ENCODE results near the gene MAP7D1.
"Not testable (repeated sequence)": the region's sequence is repeated elsewhere in the genome, so short reads cannot be mapped to it uniquely, and the experiment has no call there.

Gene MAP7D1

DNA sequence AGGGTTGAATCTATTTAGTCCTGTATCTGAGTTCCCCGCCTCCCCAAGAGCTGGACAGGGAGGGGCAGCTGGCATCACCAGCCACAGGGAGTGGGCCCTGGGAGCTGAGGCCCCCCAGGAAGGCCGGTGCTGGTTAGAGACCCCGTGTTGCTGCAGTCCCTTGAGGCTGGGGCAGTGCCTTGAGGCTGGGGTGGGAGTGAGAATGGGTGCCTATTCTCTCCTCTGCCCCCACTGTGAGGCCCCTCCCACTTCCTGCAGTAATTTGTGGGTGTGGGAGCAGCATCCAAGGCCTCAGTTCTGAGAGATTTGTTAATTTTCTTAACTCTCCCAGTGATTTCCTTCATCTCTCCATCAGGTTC is 4.1 kb upstream of the MAP7D1 start:
- peak in 1 of 3 experiments; percentile 45 for DNase-seq (ENCODE audit: low read depth in 3 of 3)

DNA sequence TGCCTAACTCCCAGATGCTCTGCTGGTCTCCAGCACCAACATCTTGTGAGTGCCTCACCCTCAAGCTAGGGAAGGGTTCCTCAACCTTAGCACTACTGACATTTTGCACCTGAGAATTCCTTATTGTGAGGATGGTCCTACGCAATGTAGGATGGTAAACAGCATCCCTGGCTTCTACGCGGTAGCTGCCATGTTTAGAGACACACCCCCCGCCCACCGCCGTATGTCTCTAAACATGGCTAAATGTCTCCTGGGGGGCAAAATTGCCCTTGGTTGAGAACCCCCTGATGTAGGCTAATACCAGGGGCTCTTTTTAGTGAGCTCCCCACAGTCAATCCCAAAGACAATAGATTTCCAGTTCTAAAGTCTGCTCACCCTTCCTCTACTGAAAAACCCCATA is 2.5 kb upstream of the MAP7D1 start:
- DNase-seq (ENCODE audit: low read depth in 3 of 3), result no peak

DNA sequence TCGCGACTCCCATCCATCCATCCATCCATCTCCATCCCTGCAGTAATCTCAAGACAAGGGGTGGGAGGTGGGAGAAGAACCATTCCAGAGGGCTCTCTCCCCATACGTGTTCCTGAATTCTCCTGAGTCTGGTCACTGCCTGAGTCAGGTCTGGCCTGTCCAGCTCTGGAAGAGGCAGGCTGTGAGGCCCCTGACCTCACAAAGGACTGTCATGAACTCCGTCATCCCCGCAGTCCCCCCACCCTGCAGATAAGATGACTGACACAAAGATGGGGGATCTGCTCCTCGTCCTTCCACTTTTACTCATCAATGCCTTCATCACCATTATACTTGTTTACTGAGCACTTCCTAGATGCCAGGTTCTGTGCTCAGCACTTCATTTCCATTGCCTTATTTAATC is 1.6 kb upstream of the MAP7D1 start:
- no peak for DNase-seq (ENCODE audit: low read depth in 3 of 3)

DNA sequence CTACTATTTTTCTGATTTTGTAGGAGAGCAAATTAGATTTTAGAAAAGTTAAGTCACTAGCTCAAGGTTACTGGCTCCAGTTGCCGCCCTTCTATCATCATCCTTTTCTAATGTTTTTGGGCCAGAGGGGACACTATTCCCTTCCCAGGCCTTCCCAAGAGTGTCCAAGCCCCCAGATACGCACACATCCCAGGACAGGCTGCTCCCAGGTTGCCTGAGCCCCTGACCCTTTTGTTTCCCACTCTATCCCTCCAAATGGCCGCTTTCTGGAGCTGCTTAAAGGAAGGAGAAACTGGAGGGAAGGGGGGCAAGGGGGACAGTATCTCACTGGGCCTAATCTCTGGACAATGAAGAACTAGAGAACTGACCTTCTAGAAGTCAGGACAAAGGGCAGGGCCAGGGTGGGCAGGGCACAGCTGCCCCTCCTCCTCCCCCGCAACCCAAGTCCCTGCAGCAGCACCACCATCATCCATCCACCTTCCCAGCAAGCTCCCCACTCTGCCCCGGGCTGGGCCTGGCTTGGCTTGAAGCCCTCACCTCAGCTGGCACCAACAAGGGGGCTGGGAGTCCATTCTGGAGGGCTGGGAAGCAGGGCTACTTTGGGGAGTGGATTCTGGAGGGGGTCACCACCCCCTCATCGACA is 1.1 kb upstream of the MAP7D1 start:
- DNase-seq (ENCODE audit: low read depth in 3 of 3), result no peak

DNA sequence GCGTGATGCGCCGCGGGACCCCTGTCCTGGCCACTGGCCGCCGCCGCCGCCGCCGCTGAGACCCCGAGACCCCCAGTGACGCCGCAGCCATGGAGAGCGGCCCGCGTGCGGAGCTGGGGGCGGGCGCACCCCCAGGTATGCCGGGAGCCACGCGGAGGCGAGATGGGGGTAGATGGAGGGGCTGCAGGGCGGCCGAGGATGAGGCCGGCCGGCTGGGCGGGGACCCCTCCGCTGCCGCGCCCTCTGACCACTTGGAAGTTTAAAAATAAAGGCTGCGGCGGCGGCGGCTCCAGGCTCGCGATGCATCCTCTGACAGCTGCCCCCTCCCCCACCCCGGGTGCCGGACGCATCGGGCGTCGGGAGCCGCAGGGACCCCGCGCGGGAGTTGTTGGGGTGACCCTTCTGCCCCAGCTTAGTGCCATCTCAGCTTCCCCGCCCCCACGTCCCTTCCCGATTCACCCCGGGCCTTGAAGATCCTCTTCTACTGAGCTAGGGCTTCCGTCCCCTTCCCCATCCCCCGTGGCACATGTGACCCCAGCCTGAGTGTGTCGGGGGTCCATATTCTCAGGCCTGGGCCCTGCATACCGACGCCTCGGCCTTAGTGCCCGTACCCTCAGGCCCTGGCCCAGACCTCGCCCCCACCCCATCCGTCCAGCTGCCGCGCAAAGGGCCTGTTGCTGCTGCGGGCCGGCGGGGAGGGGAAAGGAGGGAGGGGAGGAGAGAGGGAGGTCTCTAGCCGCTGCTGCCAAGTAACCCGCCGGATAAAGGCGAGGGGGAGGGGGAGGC is 562 bp downstream of the MAP7D1 start:
- peak; percentile 32 to 47 (median 45) for DNase-seq (ENCODE audit: low read depth in 3 of 3)

DNA sequence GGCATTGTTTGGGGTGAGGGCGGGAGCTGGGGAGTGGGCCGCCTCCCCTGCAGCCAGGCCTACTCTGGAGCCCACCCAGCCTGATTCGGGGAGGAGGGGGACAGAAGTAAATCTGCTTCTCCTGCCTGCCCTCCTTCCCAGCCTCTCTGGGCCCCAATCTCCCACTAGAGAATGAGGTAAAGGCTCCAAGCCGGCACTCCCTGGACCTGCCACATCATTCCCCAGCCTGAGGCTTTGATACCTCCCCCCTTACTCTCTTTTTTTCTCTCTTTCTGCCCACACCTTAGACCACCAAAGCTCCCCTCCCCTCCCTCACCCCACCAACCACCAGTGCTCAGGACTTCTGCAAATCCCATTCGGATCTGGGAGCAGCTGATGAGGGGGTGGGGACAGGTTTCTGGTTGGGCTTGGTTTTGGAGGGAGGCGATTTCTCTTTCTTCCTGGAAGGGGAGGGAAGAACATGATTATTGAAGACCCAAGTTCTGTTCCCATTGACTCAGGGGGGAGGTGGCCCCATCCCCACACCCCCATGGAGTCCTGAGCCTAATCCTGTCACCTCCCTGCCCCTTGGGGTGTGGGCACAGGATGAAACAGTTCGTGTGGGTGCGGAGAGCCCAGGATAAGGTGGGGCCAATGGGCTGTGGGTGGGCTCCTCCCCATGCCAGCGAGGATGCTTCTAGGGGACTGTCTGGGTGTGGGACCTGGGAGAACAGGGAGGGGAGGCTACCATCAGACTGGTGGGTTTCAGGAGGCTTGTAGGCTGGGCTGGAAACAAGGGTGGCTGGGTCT is 1.3 kb downstream of the MAP7D1 start:
- DNase-seq (ENCODE audit: low read depth in 3 of 3), result no peak

DNA sequence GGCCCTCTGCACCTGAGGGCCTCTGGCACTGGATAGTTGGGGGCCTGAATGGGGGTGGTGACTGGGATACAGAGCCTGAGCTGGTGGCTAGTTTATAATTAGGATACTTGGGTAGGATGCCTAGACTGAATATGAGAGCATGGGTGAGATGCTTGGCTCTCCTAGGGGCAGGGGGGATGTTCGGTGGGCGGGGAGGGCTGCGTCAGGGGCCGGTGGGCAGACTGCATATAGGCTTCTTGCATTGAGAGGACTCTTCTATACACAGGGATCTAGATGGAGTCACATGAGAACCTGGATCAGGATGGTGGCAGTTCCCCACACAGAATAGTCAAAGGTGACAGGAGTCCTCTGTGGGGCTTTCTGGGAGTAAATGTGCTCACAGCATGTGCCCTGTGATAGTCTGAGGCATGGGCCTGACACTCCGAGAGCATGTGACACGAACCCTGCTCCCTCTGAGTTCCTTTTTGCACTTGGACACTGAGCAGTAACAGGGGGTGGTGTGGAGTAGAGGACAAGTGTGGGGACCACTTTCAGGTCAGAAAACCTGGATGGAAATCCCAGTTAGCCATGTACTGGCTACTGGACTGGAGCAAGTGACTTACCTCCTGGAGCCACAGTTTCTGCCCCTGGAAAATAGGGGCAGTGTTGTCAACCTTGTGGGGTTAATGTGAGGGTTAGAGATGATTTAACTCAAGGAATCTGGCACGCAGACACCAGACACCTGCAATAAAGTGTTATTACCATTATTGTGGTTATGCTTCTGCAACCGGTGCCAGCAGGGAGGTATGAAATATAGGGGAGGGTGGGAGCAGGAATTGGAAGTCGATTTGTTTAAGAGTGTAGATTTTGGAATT is 2.2 kb downstream of the MAP7D1 start:
- DNase-seq (ENCODE audit: low read depth in 3 of 3), result no peak

DNA sequence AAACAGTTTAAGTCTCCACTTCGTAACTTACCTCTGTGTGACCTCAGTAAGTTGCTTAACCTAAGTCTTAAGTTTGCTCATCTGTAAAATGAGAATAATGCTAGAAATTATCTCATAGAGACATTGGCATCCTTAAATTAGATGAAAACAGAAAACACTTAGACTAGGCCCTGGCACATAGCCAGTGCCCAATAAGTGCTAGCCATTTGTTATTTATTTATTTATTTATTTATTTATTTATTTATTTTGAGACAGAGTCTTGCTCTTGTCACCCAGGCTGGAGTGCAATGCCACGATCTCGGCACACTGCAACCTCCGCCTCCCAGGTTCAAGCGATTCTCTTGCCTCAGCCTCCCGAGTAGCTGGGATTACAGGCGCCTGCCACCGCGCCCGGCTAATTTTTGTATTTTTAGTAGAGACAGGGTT is 2.9 kb downstream of the MAP7D1 start:
- DNase-seq (ENCODE audit: low read depth in 3 of 3), result not testable (repeated sequence)

DNA sequence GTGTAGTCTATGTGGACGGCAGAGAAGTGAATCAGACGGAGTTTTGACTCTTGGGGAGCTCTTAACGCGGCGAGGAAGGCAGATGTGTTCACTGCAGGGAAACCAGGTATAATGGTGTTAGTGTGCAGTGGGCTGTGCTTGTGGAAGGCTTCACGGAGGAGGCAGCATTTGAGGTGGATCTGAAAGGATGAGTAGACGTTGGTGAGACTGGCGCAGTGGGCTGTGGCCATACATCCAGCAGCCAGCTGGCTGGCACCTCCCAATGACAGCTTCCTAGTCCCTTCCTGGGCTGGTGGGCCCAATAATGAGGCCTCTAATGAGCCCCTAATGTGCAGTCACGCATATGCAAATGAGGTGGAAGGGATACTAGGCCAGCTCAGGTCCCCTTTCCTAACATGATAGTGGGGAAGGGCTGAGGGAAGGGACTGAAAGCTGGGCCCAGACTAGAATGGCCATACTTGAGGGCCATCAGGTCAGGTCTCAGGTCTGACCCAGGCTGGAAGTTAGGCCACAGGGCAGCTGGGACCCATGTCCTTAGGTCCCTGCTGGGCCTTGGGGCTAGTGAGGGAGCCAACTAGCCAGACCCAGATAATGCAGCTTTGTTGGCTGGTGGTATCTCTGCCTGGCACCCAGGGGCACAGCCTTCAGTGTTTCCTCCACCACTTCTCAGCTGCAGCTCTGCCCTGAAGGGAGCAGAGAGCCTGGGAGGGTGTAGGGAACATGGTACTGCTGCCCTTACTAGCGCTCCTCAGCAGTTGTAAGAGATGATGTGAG is 3.8 kb downstream of the MAP7D1 start:
- DNase-seq (ENCODE audit: low read depth in 3 of 3), result no peak

DNA sequence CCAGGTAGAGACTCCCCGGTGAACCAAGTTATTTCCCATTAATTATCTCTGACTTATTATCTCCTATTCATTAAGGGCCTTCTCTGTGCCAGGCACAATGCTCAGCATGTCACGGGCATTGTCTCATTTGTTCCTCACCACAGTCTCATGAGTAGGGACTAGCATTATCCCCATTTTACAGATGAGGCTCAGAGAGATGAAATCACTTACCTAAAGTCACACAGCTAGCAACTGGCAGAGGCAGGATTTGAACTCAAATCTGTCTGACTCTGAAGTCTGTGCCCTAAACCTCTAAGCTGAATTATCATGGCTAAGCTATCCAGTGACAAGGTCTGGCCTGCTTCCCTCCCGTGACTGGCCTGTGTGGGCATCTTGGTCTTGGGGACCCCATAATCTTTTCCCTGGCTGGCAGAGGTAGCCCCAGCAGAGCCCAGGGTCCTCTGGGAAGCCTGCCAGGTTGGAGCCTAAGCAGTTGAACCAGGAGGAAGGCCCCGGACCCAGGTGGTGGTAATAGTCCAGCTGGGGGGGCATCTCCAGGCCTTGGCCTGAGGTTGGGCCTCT is 4.5 kb downstream of the MAP7D1 start:
- no peak for DNase-seq (ENCODE audit: low read depth in 3 of 3)

DNA sequence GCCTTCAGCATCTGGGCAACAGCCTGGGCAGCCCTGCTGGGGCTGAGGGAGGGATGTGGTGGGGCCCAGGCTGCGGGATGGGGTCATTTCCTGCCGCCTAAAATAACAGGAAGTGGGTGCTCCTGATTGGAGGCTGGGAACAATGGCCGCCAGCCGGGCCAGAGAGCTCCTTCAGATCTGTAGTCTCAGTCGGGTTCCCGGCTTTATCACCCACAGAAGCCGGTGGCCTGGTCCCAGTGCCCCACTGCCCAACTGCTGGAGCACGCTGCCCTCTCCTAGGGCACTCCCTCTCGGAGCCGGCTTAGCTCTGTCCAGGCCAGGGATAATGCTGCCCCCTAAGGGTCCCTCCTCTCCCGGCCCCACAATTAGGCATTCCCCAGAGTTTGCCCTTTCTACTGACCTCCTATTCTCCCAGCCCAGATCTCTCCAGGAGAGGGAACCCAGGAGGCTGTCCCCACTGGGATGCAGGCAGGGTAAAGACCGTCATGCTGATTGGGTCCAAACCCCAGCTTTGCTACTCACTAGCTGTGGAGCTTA is 5.1 kb downstream of the MAP7D1 start:
- no peak for DNase-seq (ENCODE audit: low read depth in 3 of 3)

DNA sequence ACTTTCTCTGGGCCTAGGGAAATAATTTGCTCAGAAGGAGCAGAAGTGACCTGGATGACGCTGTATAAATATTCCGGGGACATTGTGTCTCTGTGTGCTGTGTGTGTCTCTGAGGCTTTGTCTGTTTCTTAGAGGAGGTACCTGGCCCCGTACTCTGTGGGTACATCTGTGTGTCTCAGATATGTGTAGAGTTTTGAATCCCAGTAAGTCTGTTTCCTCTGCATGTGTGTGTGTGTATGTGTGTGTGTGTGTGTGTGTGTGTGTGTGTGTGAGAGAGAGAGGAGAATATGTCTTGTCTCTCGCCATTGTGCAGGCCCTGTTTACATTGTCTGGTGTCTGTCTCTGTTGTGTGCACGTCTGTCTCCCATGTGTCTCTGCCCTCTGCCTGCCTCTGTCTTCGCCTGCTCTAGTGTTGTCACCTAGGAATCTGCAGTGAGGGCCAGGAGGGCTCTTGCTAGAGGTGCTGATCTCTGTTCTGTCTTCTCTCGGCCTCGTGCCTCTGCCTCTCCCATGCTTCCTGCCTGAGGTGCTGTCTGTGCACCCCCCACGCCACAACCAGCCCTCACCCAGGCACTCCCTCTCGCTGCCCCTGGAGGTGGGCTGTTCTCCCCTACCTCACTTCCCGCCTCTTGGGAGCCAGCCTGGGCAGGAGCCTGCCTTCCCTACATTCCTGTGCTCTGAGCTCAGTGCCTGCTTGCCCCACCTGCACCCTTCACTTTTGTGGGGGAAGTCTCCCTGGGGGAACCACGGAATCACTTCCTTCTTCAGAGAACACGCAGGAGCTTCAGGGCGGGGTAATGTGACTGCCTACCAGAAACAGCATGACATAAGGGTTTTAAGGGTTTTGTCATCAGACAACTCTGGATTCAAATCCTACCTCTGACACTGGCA is 5.9 kb downstream of the MAP7D1 start:
- no peak for DNase-seq (ENCODE audit: low read depth in 3 of 3)

DNA sequence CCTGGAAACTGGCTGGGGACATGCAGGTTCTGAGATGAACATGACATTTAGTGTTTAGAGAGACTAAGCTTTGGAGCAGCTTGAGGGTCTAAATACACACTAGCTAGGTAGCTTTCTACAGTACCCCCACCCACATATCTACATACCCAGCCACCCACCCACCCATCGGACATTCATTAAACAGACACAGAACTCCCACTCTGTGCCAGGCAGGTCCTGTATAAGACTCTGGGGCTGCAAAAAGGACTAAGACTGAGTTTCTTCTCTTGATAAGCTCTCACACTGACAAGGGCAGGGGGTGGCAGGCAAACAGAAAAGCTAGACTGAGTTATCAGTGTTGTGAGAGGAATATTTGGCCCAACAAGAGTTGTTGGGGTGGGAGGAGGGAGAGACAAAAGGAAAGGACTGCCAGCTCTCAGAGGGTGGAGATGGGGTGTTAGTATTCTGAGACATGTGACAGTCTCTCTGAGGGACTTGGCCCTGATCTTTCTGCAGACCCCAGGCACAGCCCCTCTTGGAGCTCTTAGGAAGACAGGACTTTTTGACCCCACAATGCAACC is 6.8 kb downstream of the MAP7D1 start:
- no peak for DNase-seq (ENCODE audit: low read depth in 3 of 3)

DNA sequence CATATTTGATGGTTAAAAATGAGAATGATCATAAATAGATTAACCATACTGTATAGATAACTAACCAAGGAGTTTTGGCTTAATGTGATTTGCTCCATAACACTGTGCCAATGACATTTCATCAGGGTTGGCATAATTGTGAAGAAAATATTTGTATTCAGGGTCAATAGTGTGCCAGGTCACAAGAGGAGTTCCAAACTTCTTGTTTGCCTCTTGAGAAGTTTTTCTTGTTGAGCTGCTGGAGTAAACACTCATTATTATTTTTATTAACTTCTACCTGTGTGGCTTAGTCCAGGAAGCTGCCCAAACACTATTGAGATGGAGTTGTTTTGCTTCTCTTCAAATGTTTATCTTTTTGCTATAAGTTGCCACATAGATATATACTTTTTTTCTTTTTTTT is 7.5 kb downstream of the MAP7D1 start:
- no peak for DNase-seq (ENCODE audit: low read depth in 3 of 3)

DNA sequence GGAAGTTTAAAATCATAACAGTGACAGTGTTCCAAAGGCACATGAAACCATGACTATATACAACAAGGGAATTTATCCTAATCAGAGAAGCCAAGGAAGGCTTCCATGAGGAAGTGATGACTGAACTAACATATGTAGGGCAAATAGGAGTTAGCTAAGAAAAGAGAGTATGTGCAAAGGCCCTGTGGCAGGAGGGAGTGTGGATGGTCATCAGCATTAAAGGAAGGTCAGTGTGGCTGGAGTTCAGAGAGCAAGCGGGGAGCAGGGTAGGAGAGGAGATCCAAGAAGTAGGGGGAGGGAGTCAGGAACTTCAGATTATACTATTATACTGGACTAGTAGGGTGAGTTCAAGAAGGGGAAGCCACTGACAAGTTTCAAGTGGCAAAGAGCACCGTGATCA is 8.4 kb downstream of the MAP7D1 start:
- DNase-seq (ENCODE audit: low read depth in 3 of 3), result no peak

DNA sequence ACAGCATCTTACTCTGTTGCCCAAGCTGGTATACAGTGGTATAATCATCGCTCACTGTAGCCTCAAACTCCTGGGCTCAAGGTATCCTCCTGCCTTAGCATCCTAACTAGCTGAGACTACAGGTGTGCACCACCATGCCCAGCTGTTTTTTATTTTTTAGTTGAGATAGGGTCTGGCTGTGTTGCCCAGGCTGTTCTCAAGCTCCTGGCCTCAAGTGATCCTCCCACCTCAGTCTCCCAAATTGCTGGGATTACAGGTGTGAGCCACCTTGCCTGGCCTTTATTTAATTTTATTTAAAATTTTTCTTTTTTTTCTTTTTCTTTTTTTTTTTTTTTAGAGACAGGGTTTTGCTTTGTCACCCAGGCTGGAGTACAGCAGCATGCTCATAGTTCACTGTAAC is 9.2 kb downstream of the MAP7D1 start:
- DNase-seq (ENCODE audit: low read depth in 3 of 3), result no peak

DNA sequence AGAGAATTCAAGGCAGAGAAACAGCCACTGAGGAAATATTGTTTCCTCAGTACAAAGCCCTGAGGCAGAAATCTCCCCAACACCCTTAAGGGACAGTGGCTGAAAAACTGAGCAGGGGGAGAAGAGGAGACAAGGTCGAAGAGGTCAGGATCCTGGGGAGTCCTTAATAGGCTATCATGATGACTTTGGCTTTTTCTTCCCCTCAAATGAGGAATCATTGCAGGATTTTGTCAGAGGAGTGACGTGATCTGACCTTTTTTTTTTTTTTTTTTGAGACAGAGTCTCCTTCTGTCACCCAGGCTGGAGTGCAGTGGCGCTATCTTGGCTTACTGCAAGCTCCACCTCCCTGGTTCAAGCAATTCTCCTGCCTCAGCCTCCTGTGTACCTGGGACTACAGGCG is 10.2 kb downstream of the MAP7D1 start:
- no peak for DNase-seq (ENCODE audit: low read depth in 3 of 3)

DNA sequence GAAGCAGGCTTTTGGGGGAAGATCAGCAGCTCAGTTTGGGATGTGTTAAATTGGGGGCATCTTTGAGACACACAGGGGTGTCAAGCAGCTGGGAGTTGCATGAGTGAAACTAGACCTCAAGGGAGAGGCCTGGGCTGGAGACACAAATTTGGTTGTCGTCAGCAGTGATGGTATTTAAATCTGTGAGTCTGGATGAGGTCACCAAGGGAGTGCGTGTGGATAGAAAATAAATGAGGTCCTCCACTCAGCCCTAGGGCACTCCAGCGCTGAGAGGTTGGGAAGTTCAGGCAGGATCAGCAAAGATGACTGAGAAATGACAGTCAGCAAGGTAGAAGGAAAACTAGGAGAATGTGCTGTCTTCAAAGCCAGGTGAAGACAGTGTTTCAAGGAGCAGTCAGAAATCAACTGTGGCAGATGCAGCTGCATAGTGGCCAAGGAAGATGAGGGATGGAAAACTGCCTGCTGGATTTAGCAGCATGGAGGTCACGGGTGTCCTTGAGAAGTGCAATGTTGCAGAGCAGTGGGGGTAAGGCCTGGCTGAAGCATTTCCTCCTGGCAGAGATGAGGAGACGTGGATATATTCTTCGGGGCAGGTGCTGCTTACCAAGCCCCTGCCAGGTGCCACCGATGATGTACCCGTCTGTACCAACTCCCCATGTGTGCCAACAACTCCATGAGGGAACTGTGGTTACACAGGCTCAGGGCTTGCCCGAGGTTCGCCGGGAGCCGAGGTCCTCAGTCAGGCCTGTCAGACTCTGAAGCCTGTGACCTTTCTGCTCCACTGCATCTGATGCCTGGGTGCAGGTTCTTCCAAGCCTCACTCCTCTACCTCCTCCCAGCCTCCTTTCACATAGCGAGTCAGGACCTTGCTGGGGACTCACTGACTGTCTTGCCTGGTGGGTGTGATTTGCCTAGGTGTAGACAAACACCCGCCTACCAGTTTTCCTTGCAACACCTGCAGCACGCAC is 11.3 kb downstream of the MAP7D1 start:
- no peak for DNase-seq (ENCODE audit: low read depth in 3 of 3)
